HepG2 (cell line): ENCODE results near the gene ST6GALNAC3. TPM values are rescaled to one million over a fixed set of nuclear protein-coding genes. Genes with fewer than 3 reads are reported as not detected.
A peak's percentile ranks its signal among the peaks of the same experiment; 100 is the strongest.

ENCODE experiments used
- ATAC-seq: fragments of 200-7000 bp; cut with Tn5 transposase; 3 replicates; pipeline ENCODE4 v1.9.1; 2020; ENCODE audit warnings: mild to moderate bottlenecking, moderate library complexity
- BruUV-seq: library from RNA; stranded (reverse); fragments of 400-500 nt; replicated peaks from 2 replicates; lab custom pipeline; 2021; lab: Mats Ljungman, UMichigan
- CTCF ChIA-PET: fragments of 300-600 bp; formaldehyde crosslinking; extraction: SDS; loops from one replicate; lab custom pipeline; 2021; ENCODE audit warnings: low total read pairs, inconsistent platforms, low intra/inter-chr PET ratio; lab: Yijun Ruan, JAX
- POLR2A ChIA-PET: fragments of 350-600 bp; sonication (Branson Sonifier 250); formaldehyde crosslinking; loops from one replicate; lab custom pipeline; 2020; ENCODE audit warnings: antibody characterized with exemption, inconsistent platforms; lab: Yijun Ruan, JAX
- DNase-seq: peaks from one replicate; pipeline ENCODE4 v3.0.0-alpha.2; 2015; ENCODE audit warnings: low spot score
- FAIRE-seq: peaks from 3 replicates; lab custom pipeline; 2011; peaks lifted over from hg19 to GRCh38; lab: Jason Lieb, UNC
- H2AFZ ChIP-seq: one replicate; pipeline ENCODE4 v1.6.1; 2011; ENCODE audit warnings: low read length, inconsistent platforms
- H3K27ac ChIP-seq: fragments of 300-600 bp; 3 replicates; pipeline ENCODE4 v1.8.0; 2011; ENCODE audit warnings: mixed run types, mild to moderate bottlenecking, mixed read lengths, low read length, inconsistent platforms; ENCODE audit not compliant: insufficient read depth; ENCODE audit errors: extremely low read length
- H3K27me3 ChIP-seq, 2 experiments: fragments of 200-600 bp in 1 of 2; 2 replicates in 1 of 2; 3 replicates in 1 of 2; pipeline versions ENCODE4 v1.6.0 to v1.8.0; 2011; ENCODE audit warnings: low read length in 2 of 2, mild to moderate bottlenecking in 2 of 2, moderate library complexity in 2 of 2, inconsistent platforms in 1 of 2; ENCODE audit not compliant: insufficient read depth in 2 of 2, control insufficient read depth in 1 of 2
- H3K36me3 ChIP-seq, 2 experiments: fragments of 200-600 bp in 1 of 2; replicated peaks in 1 of 2; 2 replicates in 1 of 2; 3 replicates in 1 of 2; pipeline versions ENCODE4 v1.5.1 to v1.8.0; 2011; ENCODE audit warnings: low read length in 2 of 2, inconsistent platforms in 1 of 2; ENCODE audit not compliant: insufficient read depth in 2 of 2, control insufficient read depth in 1 of 2
- H3K4me1 ChIP-seq: 2 replicates; pipeline ENCODE4 v1.5.1; 2012; ENCODE audit warnings: low read length, inconsistent platforms; ENCODE audit not compliant: insufficient read depth
- H3K4me2 ChIP-seq: 2 replicates; pipeline ENCODE4 v1.6.0; 2011; ENCODE audit warnings: low read depth, low read length, inconsistent platforms
- H3K4me3 ChIP-seq, 3 experiments: fragments of 200-600 bp in 1 of 3; sonication (generic), shearing (Covaris generic) in 1 of 3; replicated peaks in 1 of 3; 2 replicates each; pipeline ENCODE4 v1.5.1; 2011 to 2016; ENCODE audit warnings: low read length in 3 of 3, inconsistent platforms in 2 of 3, low read depth in 2 of 3, mild to moderate bottlenecking in 2 of 3, control low read depth in 1 of 3, mixed read lengths in 1 of 3; ENCODE audit not compliant: insufficient read depth in 1 of 3
- H3K79me2 ChIP-seq: one replicate; pipeline ENCODE4 v1.6.1; 2011; ENCODE audit warnings: low read length, inconsistent platforms; ENCODE audit not compliant: insufficient read depth
- H3K9ac ChIP-seq: 2 replicates; pipeline ENCODE4 v1.6.0; 2011; ENCODE audit warnings: mild to moderate bottlenecking, low read depth, low read length, inconsistent platforms; ENCODE audit not compliant: insufficient read depth
- H3K9me3 ChIP-seq: 2 replicates; pipeline ENCODE4 v1.5.1; 2012; ENCODE audit warnings: mild to moderate bottlenecking, low read length
- H4K20me1 ChIP-seq: 2 replicates; pipeline ENCODE4 v1.6.0; 2011; ENCODE audit warnings: inconsistent platforms, mild to moderate bottlenecking, low read length, moderate library complexity; ENCODE audit not compliant: insufficient read depth
- JARID2 ChIP-seq: sonication (generic); formaldehyde crosslinking; IDR thresholded peaks from 2 replicates; pipeline ENCODE4 v1.8.1; 2023; ENCODE audit warnings: missing genetic modification reagents, inconsistent platforms; ENCODE audit not compliant: insufficient replicate concordance
- TCF12 ChIP-seq, 2 experiments: fragments of 450-650 bp in 1 of 2; sonication (generic) in 1 of 2; formaldehyde crosslinking in 1 of 2; IDR thresholded peaks; 2 replicates each; pipeline versions ENCODE4 v1.6.1 to v1.8.0; 2017 to 2022; ENCODE audit warnings: antibody characterized with exemption in 1 of 2, mild to moderate bottlenecking in 1 of 2, missing genetic modification reagents in 1 of 2, moderate library complexity in 1 of 2
- UBTF ChIP-seq: sonication (generic); formaldehyde crosslinking; IDR thresholded peaks from 2 replicates; pipeline ENCODE4 v1.4.0; 2020; ENCODE audit warnings: mild to moderate bottlenecking, missing genetic modification reagents
- WGBS: methylation state at CpG from one replicate; pipeline ENCODE4 v1.1.6; 2017; ENCODE audit warnings: low lambda C conversion rate; 5-methylcytosine and 5-hydroxymethylcytosine counted together
- in situ Hi-C: cut with HindIII; loops from 2 replicates; pipeline ENCODE4 v1.10.0; 2017; ENCODE audit warnings: low pct_unique_long_range_greater_than_20kb; ENCODE audit not compliant: extremely low pct_ligation_motif_present
- intact Hi-C: fragments of 100-400 bp; cut with micrococcal nuclease; formaldehyde crosslinking; loops from one replicate; pipeline ENCODE4 v1.10.0; 2022; ENCODE audit not compliant: unreplicated experiment
- polyA plus RNA-seq, 8 experiments: library from polyadenylated mRNA; depleted of rRNA in 3 of 8; stranded (reverse) in 7 of 8; unstranded in 1 of 8; fragments of >200 nt; fragmentation: Illumina TruSeq in 4 of 8; extraction: Trizol in 4 of 8; gene quantifications; 2 replicates each; pipeline versions ENCODE4 v1.2.1 to v1.2.3, GENCODE V29; 2011 to 2016; ENCODE audit warnings: low read depth in 4 of 8, missing spikeins in 1 of 8, mixed read lengths in 1 of 8; ENCODE audit not compliant: insufficient read depth in 1 of 8
- total RNA-seq, 5 experiments: library from RNA; depleted of rRNA; stranded (reverse); fragments of >200 nt; fragmentation: Illumina TruSeq; extraction: Trizol; gene quantifications; 2 replicates each; pipeline ENCODE4 v1.2.3, GENCODE V29; 2016; ENCODE audit warnings: low read depth in 1 of 5
- TF ChIP-seq, protein P1 (sequence below): sonication (generic); formaldehyde crosslinking; IDR thresholded peaks from 2 replicates; pipeline ENCODE4 v1.5.0; 2020; ENCODE audit warnings: mild to moderate bottlenecking, missing genetic modification reagents, moderate library complexity

The ST6GALNAC3 gene
- total and polyA plus RNA-seq, 2 of the 13 experiments (the other 11 are each of a cell fraction or from before 2014, with no cell fraction given) = not detected

DNA sequence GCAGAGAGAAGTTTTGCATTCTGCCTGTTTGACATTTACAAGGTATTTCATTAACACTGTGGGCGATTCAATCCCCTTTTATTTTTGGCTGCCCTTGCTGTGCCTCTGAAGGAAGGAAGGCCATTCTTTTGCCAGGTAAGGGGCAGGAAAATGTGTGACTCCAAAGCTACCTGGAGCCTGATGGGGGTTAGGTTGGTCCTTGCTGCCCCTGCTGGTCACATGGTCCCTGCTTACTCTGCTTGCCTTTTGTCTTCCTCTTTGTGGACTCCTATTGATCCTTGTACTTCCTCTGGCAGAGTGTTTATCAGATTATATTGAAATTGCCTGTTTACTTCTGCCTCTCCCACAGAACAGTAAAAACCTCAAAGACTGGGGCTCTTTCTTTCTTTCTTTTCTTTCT, 65.7 kb downstream of the ST6GALNAC3 start (continued):
- TF ChIP-seq, protein P1, sequence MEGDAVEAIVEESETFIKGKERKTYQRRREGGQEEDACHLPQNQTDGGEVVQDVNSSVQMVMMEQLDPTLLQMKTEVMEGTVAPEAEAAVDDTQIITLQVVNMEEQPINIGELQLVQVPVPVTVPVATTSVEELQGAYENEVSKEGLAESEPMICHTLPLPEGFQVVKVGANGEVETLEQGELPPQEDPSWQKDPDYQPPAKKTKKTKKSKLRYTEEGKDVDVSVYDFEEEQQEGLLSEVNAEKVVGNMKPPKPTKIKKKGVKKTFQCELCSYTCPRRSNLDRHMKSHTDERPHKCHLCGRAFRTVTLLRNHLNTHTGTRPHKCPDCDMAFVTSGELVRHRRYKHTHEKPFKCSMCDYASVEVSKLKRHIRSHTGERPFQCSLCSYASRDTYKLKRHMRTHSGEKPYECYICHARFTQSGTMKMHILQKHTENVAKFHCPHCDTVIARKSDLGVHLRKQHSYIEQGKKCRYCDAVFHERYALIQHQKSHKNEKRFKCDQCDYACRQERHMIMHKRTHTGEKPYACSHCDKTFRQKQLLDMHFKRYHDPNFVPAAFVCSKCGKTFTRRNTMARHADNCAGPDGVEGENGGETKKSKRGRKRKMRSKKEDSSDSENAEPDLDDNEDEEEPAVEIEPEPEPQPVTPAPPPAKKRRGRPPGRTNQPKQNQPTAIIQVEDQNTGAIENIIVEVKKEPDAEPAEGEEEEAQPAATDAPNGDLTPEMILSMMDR (CRISPR knock-in tag) = peak; percentile 22
- no peak for TF ChIP-seq UBTF (CRISPR knock-in tag)

DNA sequence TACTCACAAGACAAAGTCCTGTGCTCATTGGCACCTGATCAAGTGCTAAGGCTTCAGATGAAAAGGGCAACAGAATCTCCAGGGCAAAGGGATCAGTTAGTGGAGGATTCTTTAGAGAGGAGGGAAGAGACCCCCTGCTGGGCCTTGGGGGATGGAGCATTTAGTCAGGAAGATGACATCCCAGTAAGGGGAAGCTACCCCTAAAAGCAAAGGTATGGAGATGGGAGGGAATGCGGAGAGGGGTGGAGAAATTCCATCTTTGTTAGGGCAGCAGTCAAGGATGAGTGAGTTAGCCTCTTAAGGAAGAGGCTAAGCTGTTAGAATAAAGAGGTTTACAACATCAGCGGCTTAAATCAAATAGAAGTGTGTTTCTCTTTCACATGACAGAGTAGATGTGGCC, 67.4 kb downstream of the ST6GALNAC3 start:
- Histone ChIP-seq H3K4me3 (no peak overlapping the region), H3K4me2 (no peak overlapping the region), H3K27ac (no peak overlapping the region), H3K27me3 (no peaks in the 10 kb centered on the region), H3K9ac (no peak overlapping the region)
- in situ Hi-C loops = no loop called here
- no TSS peak for BruUV-seq
- CTCF ChIA-PET = no interaction called here
- FAIRE-seq = no peak
- TF ChIP-seq JARID2 (CRISPR knock-in tag) (no peak), TCF12 (IDR thresholded peaks at IDR 0.05) (no peak), TCF12 (CRISPR knock-in tag; IDR thresholded peaks at IDR 0.05) (no peak)
- TF ChIP-seq, all 625 proteins: peak for 0
- Histone ChIP-seq H3K79me2 (no peaks in the 10 kb centered on the region), H2AFZ (no peak overlapping the region), H3K9me3 (no peaks in the 10 kb centered on the region), H4K20me1 (no peaks in the 10 kb centered on the region), H3K36me3 (no peaks in the 10 kb centered on the region), H3K4me1 (no peaks in the 10 kb centered on the region)
- ATAC-seq (no peak), DNase-seq (no peak)
- 2% methylated on average over 2 of the region's 2 CpGs for WGBS
- POLR2A ChIA-PET = no interaction called here
- intact Hi-C loops = no loop called here
